NCI-H146 treated with DMSO at 0.1 percent for 48 hours (cell line): Measurements from ENCODE around the gene EIF5.
A peak's percentile ranks its signal among the peaks of the same experiment; 100 is the strongest.

Experiments used
- DNase-seq: peaks from one replicate; lab custom pipeline; 2025; ENCODE audit not compliant: unreplicated experiment; lab: John Stamatoyannopoulos, UW

The EIF5 gene

GRCh38 chr14:103360548-103360947 is 26.5 kb downstream of the EIF5 start:
- no peak for DNase-seq

- DNase-seq: no peak
Observed at GRCh38 chr14:103361867-103362266, 27.8 kb downstream of the EIF5 start.

- no peak for DNase-seq
Observed at GRCh38 chr14:103362780-103363179, 28.7 kb downstream of the EIF5 start.

- DNase-seq: no peak
Observed at GRCh38 chr14:103366741-103367140, 32.7 kb downstream of the EIF5 start.

GRCh38 chr14:103367995-103368394 is 34.0 kb downstream of the EIF5 start:
- DNase-seq: no peak

- no peak for DNase-seq
Observed at GRCh38 chr14:103370087-103370486, 36.0 kb downstream of the EIF5 start.

- DNase-seq: no peak
Observed at GRCh38 chr14:103372017-103372416, 38.0 kb downstream of the EIF5 start.

- no peak for DNase-seq
Observed at GRCh38 chr14:103372552-103373304, 38.7 kb downstream of the EIF5 start.

GRCh38 chr14:103374121-103374520 is 40.1 kb downstream of the EIF5 start:
- no peak for DNase-seq

- DNase-seq: no peak
Observed at GRCh38 chr14:103377522-103378037, 43.5 kb downstream of the EIF5 start.

- DNase-seq: no peak
Observed at GRCh38 chr14:103378038-103378854, 44.2 kb downstream of the EIF5 start.

- no peak for DNase-seq
Observed at GRCh38 chr14:103380719-103381377, 46.8 kb downstream of the EIF5 start.

- DNase-seq: no peak
Observed at GRCh38 chr14:103382376-103382775, 48.3 kb downstream of the EIF5 start.

GRCh38 chr14:103384450-103385151 is 50.6 kb downstream of the EIF5 start:
- DNase-seq: no peak

- peak; percentile 97 for DNase-seq
Observed at GRCh38 chr14:103385152-103385928, 51.3 kb downstream of the EIF5 start, which contains the start of gene MARK3. Gene MARK3 (plus strand): TSS chr14:103385415. CDS start chr14:103386030, 615 bp downstream.

- peak; percentile 68 for DNase-seq
Observed at GRCh38 chr14:103385929-103386712, 52.1 kb downstream of the EIF5 start.

GRCh38 chr14:103386713-103387329 is 52.8 kb downstream of the EIF5 start:
- no peak for DNase-seq

GRCh38 chr14:103388664-103389063 is 54.6 kb downstream of the EIF5 start:
- no peak for DNase-seq

- no peak for DNase-seq
Observed at GRCh38 chr14:103390605-103391004, 56.6 kb downstream of the EIF5 start.
